ENCODE results near the gene GABRG3.

Gene GABRG3

DNA sequence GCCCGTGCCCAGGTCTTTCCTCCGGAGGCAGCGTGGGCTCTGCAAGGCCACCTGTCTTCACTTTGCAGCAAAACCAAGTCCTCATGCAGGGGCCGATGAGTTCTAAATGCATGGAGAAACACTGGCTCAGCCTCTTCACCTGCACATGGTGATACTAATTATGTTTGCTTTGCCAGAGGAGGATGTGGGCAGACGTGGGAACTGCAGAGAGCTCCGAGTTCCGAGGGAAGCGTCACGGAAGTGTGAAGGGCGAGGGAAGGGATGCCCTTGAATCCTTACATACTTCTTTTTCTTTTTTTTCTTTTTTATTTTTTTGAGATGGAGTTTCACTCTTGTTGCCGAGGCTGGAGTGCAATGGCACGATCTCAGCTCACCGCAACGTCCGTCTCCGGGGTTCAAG, 74.8 kb downstream of the GABRG3 start:
- Histone ChIP-seq H3K4me3 (replicated peaks; ENCODE audit: insufficient read depth, low read length) (no peak overlapping the region), H3K27ac (replicated peaks) (no peak overlapping the region), H3K27me3 (ENCODE audit: insufficient read depth, poor library complexity, severe bottlenecking) (no peaks in the 10 kb centered on the region)
- no peak for DNase-seq (ENCODE audit: low read depth in 1 of 2, low spot score in 1 of 2)
- no peak for TF ChIP-seq REST (IDR thresholded peaks at IDR 0.05; ENCODE audit: insufficient replicate concordance, low read depth)
- no peak for TF ChIP-seq CTCF (IDR thresholded peaks at IDR 0.05; ENCODE audit: insufficient read depth, low read length)
- no peak for TF ChIP-seq GABPA (IDR thresholded peaks at IDR 0.05; ENCODE audit: low read depth)

DNA sequence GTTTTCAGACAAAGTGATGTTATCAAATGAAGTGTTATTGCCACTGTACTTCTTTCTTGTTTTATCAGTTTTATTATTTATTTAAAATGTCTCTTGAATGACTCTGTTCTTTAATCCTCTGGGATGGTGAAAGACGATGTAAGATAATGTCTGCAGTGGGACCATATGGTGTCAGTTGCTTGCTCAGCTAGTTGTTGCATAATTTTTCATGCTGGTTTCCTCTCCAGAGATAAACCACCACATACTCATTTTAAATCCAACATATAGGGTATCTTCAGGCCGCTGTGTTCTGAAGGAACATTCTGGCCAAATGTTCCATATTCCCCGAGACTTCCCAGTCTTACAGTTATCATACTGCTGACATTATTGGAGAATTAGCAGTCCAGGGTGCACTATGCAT, 75.9 kb downstream of the GABRG3 start:
- H3K27ac ChIP-seq (replicated peaks): no peak overlapping the region
- no peaks in the 10 kb centered on the region for H3K27me3 ChIP-seq (ENCODE audit: insufficient read depth, poor library complexity, severe bottlenecking)
- TF ChIP-seq REST (IDR thresholded peaks at IDR 0.05; ENCODE audit: insufficient replicate concordance, low read depth) (no peak), GABPA (IDR thresholded peaks at IDR 0.05; ENCODE audit: low read depth) (no peak), CTCF (IDR thresholded peaks at IDR 0.05; ENCODE audit: insufficient read depth, low read length) (no peak), POLR2AphosphoS5 (IDR thresholded peaks at IDR 0.05; ENCODE audit: low read depth) (no peak), SPI1 (IDR thresholded peaks at IDR 0.05; ENCODE audit: borderline replicate concordance, low read depth) (no peak)
- DNase-seq (ENCODE audit: low read depth in 1 of 2, low spot score in 1 of 2): no peak
- H3K4me3 ChIP-seq (replicated peaks; ENCODE audit: insufficient read depth, low read length): no peak overlapping the region

DNA sequence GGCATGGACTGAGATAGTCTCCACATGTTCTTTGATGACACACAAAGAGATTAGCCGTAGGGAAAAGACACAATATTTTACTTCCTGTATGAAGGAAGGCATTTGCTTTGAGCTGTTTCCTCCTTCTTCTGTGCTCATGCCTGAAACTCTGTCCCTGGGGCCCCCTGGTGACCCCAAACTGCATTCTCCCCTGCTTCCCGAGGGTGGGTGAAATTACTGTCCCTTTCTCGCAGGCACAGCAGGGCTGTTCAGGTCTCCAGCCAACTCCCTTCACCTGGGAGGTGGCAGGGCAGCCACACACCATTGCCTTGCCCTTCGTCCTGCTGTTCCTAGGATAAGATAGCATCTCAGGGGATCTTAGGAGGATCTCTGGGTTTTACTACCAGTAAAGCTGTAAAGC, 79.2 kb downstream of the GABRG3 start:
- H3K27ac ChIP-seq (replicated peaks): no peak overlapping the region
- TF ChIP-seq POLR2AphosphoS5 (IDR thresholded peaks at IDR 0.05; ENCODE audit: low read depth): no peak
- TF ChIP-seq GABPA (IDR thresholded peaks at IDR 0.05; ENCODE audit: low read depth): no peak
- TF ChIP-seq CTCF (IDR thresholded peaks at IDR 0.05; ENCODE audit: insufficient read depth, low read length): no peak
- TF ChIP-seq SPI1 (IDR thresholded peaks at IDR 0.05; ENCODE audit: borderline replicate concordance, low read depth): no peak
- TF ChIP-seq REST (IDR thresholded peaks at IDR 0.05; ENCODE audit: insufficient replicate concordance, low read depth): no peak
- DNase-seq (ENCODE audit: low read depth in 1 of 2, low spot score in 1 of 2): no peak
- H3K4me3 ChIP-seq (replicated peaks; ENCODE audit: insufficient read depth, low read length): no peak overlapping the region
- H3K27me3 ChIP-seq (ENCODE audit: insufficient read depth, poor library complexity, severe bottlenecking): no peaks in the 10 kb centered on the region

All from HL-60 (cell line).